Astrocyte of the spinal cord (primary cell): ENCODE data around the gene GPR107.

Experiments
- DNase-seq: peaks from one replicate; pipeline ENCODE4 v3.0.0; 2011; ENCODE audit warnings: low read depth, low spot score
- H3K4me3 ChIP-seq: 2 replicates; pipeline ENCODE4 v1.5.1; 2011; ENCODE audit warnings: low read depth, mild to moderate bottlenecking, low read length, moderate library complexity
- in situ Hi-C: cut with HindIII; loops from 2 replicates; pipeline ENCODE4 v1.10.0; 2017; ENCODE audit warnings: low sequenced_read_pairs
- TF ChIP-seq, protein P1 (sequence below): IDR thresholded peaks from 2 replicates; pipeline ENCODE4 v1.5.1; 2012; ENCODE audit warnings: low read depth, mild to moderate bottlenecking, low read length, inconsistent platforms

GPR107 gene

DNA sequence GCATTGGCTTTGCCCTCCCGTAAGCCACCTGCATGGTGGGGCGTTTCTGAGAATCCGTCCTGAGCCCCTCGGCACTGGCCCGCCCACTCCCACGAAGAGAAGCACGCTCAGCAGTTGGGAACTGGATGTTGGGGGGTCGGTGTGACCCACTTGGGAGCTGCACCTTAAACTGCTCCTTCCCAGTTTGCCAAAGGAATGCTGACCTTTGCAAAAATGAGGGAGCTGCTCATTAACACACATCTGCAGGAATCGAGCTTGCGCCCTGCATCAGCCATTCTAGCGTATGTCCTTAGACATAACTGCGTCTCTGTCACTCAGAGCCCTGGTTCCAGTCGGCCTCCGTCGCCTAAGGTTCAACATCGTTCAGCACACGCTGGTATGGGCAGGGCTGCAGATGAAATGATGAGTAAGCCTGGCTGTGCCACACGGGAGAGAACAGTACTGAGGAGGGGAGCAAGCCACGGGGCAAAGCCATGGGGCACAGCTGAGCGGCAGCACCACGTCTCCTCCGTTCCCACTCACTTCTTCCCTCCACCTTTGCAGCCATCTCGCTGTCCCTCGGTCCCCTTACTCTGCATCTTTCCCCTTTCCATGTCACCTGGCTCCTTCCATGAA is 89.7 kb downstream of the GPR107 start:
- in situ Hi-C loops: no loop called here
- DNase-seq: no peak
- TF ChIP-seq, protein P1, sequence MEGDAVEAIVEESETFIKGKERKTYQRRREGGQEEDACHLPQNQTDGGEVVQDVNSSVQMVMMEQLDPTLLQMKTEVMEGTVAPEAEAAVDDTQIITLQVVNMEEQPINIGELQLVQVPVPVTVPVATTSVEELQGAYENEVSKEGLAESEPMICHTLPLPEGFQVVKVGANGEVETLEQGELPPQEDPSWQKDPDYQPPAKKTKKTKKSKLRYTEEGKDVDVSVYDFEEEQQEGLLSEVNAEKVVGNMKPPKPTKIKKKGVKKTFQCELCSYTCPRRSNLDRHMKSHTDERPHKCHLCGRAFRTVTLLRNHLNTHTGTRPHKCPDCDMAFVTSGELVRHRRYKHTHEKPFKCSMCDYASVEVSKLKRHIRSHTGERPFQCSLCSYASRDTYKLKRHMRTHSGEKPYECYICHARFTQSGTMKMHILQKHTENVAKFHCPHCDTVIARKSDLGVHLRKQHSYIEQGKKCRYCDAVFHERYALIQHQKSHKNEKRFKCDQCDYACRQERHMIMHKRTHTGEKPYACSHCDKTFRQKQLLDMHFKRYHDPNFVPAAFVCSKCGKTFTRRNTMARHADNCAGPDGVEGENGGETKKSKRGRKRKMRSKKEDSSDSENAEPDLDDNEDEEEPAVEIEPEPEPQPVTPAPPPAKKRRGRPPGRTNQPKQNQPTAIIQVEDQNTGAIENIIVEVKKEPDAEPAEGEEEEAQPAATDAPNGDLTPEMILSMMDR: no peak
- no peak overlapping the region for H3K4me3 ChIP-seq

DNA sequence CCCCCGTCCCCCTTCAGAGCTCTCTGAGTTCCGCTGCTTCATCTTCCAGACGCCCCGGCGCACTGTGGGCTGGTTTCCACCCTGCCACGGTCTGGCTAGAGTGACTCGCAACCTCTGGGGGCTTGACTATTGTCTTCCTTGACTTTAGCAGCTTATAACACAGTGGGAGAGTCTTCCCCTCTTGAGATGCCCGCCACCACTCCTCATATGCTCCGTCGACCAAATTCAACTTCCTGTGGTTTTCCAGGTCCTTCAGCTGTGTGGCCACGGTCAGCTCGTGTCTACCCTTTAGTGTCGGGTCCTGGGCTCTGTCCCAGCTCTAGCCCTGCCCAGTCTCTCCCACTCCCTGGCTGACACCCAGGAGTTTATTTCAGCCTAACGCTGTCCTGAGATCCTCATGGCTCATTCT is 90.3 kb downstream of the GPR107 start:
- no peak overlapping the region for H3K4me3 ChIP-seq
- TF ChIP-seq, protein P1: no peak
- peak; percentile 40 for DNase-seq
- in situ Hi-C loops: no loop called here

DNA sequence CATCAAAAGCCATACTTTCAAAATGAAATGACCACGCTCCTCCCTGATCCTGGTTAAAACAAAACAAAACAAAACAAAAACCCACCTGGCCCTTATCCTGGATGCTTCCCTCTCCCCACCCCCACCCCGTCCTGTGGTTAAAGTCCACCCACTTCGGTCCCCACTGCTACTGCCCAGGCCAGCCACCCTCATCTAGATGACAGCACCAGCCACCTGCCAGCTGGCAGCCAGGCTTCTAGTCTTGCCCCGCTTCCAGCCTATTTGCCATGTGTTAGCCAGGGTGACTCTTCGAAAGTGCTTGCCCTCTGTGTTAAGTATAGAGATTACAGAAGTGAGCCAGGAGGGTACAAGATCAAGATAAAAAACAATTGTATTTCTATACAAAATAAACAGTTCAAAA is 91.0 kb downstream of the GPR107 start:
- H3K4me3 ChIP-seq: no peak overlapping the region
- in situ Hi-C loops: no loop called here
- TF ChIP-seq, protein P1: no peak
- no peak for DNase-seq

DNA sequence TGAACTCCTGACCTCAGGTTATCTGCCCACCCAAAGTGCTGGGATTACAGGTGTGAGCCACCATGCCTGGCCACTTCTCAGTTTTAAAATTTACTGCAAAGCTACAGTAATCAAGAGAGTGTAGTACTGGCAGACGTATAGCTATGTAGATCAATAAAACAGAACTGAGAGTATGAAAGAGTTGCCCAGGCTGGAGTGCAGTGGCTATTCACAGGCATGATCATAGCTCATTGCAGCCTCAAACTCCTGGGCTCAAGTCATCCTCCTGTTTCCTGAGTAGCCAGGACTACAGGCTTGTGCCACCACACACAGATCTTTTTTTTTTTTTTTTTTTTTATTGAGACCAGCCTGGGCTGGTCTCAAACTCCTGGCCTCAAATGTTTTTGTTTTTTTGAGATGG is 92.0 kb downstream of the GPR107 start:
- no peak overlapping the region for H3K4me3 ChIP-seq
- TF ChIP-seq, protein P1: no peak
- DNase-seq: no peak
- in situ Hi-C loops: no loop called here

DNA sequence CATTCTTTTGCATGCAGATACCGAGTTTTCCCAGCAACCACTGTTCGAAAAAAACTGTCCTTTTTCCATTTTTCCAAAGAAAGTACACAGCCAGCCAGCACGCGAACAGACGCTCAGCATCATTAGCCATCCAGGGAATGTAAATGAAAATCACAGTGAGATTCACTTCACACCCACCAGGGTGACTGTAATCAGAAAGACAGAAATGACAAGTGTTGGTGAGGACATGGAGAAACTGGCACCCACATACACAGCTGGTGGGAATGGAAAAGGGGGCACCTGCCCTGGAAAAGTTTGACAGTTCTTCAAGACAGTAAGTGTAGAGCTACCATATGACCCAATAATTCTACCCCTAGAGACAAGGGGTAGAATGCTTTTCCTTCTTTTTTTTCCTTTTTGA is 93.5 kb downstream of the GPR107 start:
- H3K4me3 ChIP-seq: no peak overlapping the region
- TF ChIP-seq, protein P1: no peak
- in situ Hi-C loops: no loop called here
- no peak for DNase-seq

DNA sequence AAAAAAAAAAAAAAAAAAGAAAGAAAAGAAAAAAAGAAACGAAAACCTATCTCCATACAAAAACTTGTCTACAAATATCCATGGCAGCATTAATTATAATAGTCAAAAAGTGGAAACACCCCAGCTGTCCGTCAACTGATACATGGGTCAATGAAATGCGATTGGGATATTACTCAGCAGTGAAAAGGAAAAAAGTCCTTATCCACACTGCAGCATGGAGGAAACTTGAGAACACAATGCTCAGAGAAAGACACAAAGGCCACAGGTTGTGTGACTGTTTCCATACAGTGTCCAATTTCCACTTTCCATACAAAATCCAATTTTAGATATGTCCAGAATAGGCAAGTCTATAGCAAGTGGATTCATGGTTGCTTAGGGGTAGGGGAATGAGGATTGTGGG is 94.2 kb downstream of the GPR107 start:
- TF ChIP-seq, protein P1: no peak
- in situ Hi-C loops: no loop called here
- no peak for DNase-seq
- no peak overlapping the region for H3K4me3 ChIP-seq
